GM12878 (cell line): ENCODE results near the gene CCDC15. TPM values are rescaled to one million over a fixed set of nuclear protein-coding genes. Genes with fewer than 3 reads are reported as not detected.

Experiments
- BCLAF1 ChIP-seq: fragments of 450-650 bp; IDR thresholded peaks from 2 replicates; pipeline ENCODE4 v1.6.1; 2017; ENCODE audit warnings: antibody characterized with exemption, mild to moderate bottlenecking, moderate library complexity
- CEBPZ ChIP-seq: fragments of 150-350 bp; IDR thresholded peaks from 2 replicates; pipeline ENCODE4 v1.6.1; 2016; ENCODE audit warnings: low read depth, low read length
- E2F8 ChIP-seq: fragments of 450-650 bp; IDR thresholded peaks from 2 replicates; pipeline ENCODE4 v1.6.1; 2018; ENCODE audit warnings: mild to moderate bottlenecking, low read depth, moderate library complexity; ENCODE audit not compliant: partially characterized antibody
- E4F1 ChIP-seq: fragments of 450-650 bp; IDR thresholded peaks from 2 replicates; pipeline ENCODE4 v1.6.1; 2018; ENCODE audit warnings: borderline replicate concordance, mild to moderate bottlenecking; ENCODE audit not compliant: partially characterized antibody
- IRF3 ChIP-seq: fragments of 450-650 bp; IDR thresholded peaks from 2 replicates; pipeline ENCODE4 v1.6.1; 2014; ENCODE audit warnings: mild to moderate bottlenecking
- KDM1A ChIP-seq: fragments of 200-600 bp; sonication (generic); IDR thresholded peaks from 2 replicates; pipeline ENCODE4 v1.6.1; 2016; ENCODE audit warnings: borderline replicate concordance
- NKRF ChIP-seq: fragments of 450-650 bp; conservative IDR thresholded peaks from 2 replicates; pipeline ENCODE4 v1.6.1; 2017; ENCODE audit warnings: mild to moderate bottlenecking, moderate library complexity
- POU2F2 ChIP-seq: IDR thresholded peaks from 3 replicates; pipeline ENCODE4 v1.6.1; 2011; ENCODE audit warnings: low read depth, mild to moderate bottlenecking, low read length, borderline replicate concordance
- RAD21 ChIP-seq: IDR thresholded peaks from 2 replicates; pipeline ENCODE4 v1.6.1; 2011; ENCODE audit warnings: mild to moderate bottlenecking, low read depth, low read length, moderate library complexity; ENCODE audit not compliant: insufficient read depth
- RBBP5 ChIP-seq: fragments of 200-600 bp; sonication (generic); conservative IDR thresholded peaks from 2 replicates; pipeline ENCODE4 v1.6.1; 2016
- RFX5 ChIP-seq: IDR thresholded peaks from 2 replicates; pipeline ENCODE4 v1.6.1; 2011; ENCODE audit warnings: low read depth, low read length, improper control_type of control experiment
- ZNF207 ChIP-seq: fragments of 450-650 bp; IDR thresholded peaks from 2 replicates; pipeline ENCODE4 v1.6.1; 2014; ENCODE audit warnings: antibody characterized with exemption, mild to moderate bottlenecking, borderline replicate concordance
- polyA plus RNA-seq, 11 experiments: library from polyadenylated mRNA; depleted of rRNA in 4 of 11; unstranded in 6 of 11; stranded (reverse) in 5 of 11; fragments of >200 nt; fragmentation: Nextera tagmentation in 4 of 11; fragmentation: Illumina TruSeq in 1 of 11; extraction: Ambion mirVana in 4 of 11; extraction: Trizol in 1 of 11; gene quantifications; 1 replicate in 1 of 11; 2 replicates in 10 of 11; pipeline versions ENCODE4 v1.2.1 to v1.2.3, GENCODE V29; 2011 to 2016; ENCODE audit warnings: inconsistent platforms in 2 of 11, missing spikeins in 2 of 11, low read depth in 1 of 11
- total RNA-seq, 4 experiments: library from RNA; depleted of rRNA in 3 of 4; stranded (reverse); fragments of >200 nt in 3 of 4; fragmentation: Illumina TruSeq in 1 of 4; extraction: Trizol in 1 of 4; gene quantifications; 2 replicates each; pipeline versions ENCODE4 v1.2.1 to v1.2.3, GENCODE V29; 2013 to 2021

The CCDC15 gene
- total and polyA plus RNA-seq, 10 of the 15 experiments (the other 5 are each of a cell fraction or from before 2014, with no cell fraction given) = 2.0 to 5.3 (median 3.3) TPM

- no peak for TF ChIP-seq IRF3
- TF ChIP-seq ZNF207 = no peak; the same call in 1 of the 2 replicates
- TF ChIP-seq CEBPZ = no peak
- no peak for TF ChIP-seq RBBP5
- 0 out of 2 replicates have a peak, but pooled peaks have one; percentile 12 for TF ChIP-seq RFX5
- no peak for TF ChIP-seq KDM1A
- TF ChIP-seq E4F1 = no peak
- no peak for TF ChIP-seq E2F8
- TF ChIP-seq BCLAF1 = no peak
- 0 out of 2 replicates have a peak, but pooled peaks have one; percentile 25 for TF ChIP-seq NKRF
- peak; percentile 77; the same call in 1 of the 3 replicates for TF ChIP-seq POU2F2
- peak; percentile 21; the same call in 1 of the 2 replicates for TF ChIP-seq RAD21
These were observed 118.4 kb downstream of the CCDC15 start (continued) for GRCh38 chr11:125072218-125072960.
